HG03280 (cell line): ENCODE data around the gene PTPA.
"Not testable (repeated sequence)": the region's sequence is repeated elsewhere in the genome, so short reads cannot be mapped to it uniquely, and the experiment has no call there.

Source experiments
- ATAC-seq: cut with Tn5 transposase; IDR thresholded peaks from one replicate; pipeline ENCODE4 v1.9.1; 2021; ENCODE audit warnings: mild to moderate bottlenecking, moderate library complexity; ENCODE audit not compliant: unreplicated experiment

The PTPA gene

DNA sequence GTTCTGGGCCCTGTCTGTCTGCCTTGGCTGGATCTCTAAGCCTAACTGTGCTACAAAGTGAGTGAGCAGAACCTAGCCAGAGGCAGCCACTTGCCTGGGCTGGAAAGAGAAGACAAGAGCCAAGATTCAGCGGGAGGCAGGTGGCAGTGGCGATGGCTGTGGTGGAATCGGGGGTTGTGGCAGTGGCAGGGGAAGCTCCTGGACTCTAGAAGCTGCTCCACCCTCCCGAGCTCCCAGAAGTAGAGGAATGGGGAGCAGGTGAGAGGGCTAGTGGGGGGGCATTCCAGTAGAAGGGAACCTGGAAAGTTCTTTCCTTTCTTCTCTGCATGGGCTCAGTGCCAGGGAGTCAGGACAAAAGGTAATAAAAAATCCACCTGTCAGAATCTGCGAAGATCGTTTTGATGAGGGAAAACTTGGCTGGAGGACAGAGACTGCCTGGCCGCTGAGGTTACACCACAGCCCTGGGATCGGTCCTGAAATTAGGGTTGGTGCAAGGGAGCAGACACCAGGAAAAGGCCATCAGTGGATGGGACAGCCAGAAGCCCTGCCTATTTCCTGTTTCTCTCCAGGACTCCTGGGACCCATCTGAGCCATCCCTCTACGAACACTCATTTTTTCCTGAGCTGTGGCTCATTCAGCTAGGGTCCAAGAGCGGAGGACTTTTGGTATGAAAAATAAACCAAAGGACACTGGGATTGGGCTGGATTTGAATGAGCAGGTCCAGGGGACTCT, 2.2 kb upstream of the PTPA start:
- no peak for ATAC-seq

DNA sequence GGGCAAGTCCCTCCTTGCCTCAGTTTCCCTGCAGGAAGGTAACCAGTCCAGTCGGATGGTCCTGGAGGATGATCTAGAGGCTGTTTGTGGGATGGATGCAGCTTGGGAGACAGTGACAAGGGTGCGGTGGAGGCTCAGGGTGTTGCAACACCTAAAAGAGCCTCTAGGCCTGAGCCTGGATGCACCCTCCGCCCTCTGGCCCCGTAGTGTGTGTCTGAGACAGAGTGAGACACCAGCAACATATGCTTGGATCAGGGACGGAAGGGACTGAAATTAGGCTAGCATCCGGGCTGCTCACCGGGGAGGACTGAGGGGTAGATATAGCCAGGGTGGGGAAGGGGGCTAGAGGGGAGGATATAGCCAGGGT, 1.7 kb upstream of the PTPA start:
- no peak for ATAC-seq

DNA sequence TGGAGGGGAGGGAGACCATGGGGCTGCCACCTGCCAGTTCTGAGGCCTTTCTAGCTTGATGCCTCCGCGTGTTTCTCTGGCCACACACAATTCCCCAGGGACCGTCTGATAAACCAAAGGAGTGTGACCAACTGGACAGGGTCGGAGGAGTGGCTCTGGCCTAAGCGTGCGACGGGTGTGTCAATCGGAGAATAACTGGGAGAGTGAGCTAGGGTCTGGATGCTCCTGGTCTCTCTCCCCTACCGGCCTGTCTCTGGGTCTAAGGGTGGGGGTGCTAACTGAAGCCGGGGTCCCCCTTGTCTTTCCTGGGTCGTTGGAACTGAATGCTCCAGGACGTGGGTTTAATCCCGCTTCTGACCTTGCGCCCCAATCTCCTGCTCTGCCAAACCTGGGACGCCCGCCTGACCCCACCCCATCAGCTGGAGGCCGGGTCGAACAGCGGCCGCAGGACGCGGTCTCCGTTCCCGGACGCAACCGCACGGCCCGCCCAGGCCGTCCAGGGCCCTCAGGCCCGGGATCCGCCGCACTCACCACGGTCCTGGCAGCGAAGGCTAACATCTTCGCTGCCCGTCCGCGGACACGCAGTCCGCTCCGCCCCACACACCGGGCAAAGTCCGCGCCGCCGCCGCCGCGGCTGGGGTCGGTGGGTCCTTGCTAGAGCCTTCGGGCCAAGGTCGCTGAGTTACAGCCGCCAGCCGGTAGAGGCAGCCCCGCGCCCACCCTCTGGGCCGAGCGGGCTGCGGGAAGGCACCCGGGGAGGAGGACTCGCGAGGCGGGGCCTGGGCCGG, 1.1 kb upstream of the PTPA start:
- no peak for ATAC-seq

DNA sequence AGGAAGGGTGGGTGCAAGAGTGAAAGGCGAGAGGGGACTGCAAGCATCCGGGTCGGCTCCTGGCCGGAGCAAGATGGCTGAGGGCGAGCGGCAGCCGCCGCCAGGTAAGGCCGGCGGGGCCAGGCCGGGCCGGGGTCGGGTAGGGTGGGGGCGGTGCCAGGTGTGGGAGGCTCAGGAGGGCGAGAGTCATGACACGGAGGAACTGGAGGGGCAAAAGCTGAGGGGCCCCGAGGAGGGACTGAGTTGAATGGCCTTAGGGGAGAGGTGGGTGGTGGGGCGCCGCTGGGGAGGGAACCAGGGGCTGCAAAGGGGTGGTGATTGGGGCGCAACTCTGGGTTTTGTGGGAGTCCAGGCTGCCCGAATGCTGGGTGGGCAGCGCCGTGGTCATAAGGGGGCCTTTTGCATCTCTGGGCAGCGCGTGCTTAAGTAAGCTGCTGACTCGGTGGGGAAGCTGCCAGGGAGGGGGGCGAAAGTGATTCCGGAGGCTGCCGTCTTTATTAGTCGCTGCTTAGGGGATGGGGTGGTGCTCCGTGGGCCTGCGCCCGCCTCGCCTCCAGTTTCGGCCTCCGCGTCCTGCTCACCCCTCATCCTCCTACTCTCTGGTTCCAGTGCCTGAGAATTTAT, 425 bp downstream of the PTPA start:
- ATAC-seq = no peak

DNA sequence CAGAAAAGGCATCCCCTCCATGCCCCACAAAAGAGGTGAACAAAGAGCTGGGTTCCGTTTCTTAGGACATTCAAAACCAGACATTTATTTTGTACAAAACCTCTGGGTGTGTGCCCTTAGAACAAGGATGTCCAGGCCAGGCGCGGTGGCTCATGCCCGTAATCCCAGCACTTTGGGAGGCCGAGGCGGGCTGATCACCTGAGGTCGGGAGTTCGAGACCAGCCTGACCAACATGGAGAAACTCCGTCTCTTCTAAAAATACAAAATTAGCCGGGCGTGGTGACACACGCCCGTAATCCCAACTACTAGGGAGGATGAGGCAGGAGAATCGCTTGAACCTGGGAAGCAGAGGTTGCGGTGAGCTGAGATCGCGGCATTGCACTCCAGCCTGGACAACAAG, 1.3 kb downstream of the PTPA start:
- not testable (repeated sequence) for ATAC-seq

DNA sequence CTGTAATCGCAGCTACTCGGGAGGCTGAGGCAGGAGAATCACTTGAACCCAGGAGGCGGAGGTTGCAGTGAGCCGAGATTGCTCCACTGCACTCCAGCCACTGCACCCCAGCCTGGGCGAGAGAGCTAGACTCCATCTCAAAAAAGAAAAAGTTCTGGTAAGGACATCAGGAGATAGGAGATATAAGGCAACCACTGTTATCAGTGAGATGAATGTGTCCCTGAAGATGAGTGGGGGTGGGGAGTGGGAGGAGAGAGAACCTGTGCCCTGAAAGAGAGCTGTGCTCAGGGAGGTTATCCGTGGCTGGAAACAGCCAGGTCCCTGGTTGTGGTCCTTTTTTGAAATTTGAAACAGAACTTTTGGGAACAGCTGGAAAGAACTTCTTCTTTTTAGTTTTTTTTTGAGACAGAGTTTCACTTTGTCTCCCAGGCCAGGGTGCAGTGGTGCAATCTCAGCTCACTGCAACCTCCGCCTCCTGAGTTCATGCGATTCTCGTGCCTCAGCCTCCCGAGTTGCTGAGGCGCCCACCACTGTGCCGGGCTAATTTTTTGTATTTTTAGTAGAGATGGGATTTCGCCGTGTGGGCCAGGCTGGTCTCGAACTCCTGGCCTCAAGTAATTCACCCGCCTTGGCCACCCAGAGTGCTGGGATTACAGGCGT, 2.6 kb downstream of the PTPA start:
- ATAC-seq = no peak

DNA sequence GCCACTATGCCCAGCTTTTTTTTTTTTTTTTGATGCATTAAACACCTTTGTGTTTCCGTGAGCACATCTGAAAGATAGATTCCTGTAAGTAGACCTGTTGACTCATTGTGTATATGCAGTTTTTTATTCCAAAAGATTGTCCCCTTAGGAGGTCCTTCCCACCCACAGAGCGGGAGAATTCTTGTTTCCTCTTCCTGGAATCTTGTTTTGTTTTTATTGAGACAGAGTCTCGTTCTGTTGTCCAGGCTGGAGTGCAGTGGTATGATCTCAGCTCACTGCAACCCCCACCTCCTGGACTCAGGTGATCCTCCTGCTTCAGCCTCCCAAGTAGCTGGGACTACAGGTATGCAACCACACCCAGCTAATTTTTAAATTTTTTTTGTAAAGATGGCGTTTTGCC, 7.6 kb downstream of the PTPA start:
- no peak for ATAC-seq

DNA sequence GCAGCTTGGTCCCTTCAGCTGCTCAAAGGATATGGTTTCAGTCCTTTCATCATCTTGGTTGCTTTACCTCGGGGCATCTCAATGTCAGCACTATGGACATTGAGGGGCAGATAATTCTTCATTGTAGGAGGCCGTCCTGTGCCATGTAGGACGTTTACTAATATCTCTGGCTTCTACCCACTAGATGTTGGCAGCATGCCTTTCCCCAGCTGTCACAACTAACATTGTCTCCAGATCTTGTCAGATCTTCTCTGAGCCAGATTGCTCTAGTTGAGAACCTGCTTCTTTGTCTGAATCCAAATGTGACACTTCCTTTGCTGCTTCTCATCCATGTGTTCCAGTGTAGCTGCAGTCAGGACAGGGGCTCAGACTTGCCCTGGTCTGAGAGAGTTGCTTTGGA, 10.3 kb downstream of the PTPA start:
- ATAC-seq = no peak

DNA sequence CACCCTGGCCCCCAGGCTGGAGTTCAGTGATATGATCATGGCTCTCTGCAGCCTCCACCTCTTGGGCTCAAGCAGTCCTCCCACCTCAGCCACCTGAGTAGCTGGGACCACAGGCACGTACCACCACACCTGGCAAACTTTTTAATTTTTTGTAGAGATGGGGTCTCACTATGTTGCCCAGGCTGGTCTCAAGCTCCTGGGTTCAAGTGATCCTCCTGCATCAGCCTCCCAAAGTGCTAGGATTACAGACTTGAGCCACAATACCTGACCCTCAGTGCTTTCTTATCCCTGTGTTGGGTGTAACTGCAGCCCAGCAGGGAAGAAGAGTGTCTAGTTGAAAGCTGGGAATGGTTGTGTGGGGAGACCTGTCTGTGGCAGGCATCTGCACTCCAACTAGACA, 10.9 kb downstream of the PTPA start:
- ATAC-seq = no peak

DNA sequence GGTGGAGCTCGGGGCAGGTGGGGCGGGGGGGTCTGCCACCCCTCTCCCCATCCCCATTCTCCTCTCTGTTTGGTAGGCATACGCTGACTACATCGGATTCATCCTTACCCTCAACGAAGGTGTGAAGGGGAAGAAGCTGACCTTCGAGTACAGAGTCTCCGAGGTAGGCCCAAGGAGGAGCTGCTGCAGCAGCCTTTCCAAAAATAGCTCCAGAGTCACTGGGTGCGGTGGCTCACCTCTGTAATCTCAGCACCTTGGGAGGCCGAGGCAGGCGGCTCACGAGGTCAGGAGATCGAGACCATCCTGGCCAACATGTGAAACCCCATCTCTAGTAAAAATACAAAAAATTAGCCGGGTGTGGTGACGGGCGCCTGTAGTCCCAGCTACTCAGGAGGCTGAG, 11.8 kb downstream of the PTPA start:
- not testable (repeated sequence) for ATAC-seq

DNA sequence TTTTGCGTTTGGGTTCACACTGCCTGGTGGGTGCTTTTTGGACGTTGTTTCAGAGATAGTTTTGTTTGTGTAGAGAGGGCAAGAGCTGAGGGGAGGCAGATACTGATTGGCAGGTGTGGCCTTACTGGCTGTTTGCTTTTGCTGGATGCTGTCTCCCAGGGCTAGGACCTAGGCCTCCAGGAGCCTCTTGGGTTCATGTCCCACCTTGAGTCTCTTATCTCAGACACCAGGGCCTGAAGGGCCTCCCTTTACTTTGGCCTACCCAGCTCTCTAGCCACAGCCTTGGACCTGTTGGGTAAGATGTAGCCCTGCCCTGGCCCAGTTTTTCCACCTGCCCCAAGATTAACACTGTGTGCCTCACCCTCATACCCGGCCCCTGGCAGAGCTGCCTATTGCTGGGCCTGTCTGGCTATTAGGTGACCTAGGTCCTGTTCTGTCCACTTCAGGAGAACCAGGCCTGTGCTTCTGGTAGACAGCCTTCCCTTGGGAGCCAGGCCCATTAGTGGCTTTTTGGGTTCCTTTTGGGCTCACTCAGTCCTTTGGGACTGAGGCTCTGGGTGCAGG, 13.4 kb downstream of the PTPA start:
- ATAC-seq = no peak

DNA sequence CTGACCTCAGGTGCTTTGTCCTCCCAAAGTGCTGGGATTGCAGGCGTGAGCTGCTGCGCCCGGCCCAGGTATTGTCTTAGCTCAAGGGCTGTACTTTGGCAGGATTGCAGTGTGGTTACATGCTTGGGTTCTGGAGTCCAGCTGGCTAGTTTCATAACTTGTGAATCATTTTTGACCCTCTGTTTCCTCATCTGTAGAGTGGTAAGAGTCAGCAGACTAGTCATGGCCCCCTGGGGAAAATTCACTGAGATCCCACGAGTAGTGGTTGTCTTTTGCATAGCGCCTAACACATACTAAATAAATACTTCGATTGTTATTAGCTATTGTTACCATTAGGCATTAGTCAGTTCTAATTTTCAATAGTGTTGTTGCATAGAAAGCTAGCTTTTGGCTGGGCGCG, 14.3 kb downstream of the PTPA start:
- no peak for ATAC-seq

DNA sequence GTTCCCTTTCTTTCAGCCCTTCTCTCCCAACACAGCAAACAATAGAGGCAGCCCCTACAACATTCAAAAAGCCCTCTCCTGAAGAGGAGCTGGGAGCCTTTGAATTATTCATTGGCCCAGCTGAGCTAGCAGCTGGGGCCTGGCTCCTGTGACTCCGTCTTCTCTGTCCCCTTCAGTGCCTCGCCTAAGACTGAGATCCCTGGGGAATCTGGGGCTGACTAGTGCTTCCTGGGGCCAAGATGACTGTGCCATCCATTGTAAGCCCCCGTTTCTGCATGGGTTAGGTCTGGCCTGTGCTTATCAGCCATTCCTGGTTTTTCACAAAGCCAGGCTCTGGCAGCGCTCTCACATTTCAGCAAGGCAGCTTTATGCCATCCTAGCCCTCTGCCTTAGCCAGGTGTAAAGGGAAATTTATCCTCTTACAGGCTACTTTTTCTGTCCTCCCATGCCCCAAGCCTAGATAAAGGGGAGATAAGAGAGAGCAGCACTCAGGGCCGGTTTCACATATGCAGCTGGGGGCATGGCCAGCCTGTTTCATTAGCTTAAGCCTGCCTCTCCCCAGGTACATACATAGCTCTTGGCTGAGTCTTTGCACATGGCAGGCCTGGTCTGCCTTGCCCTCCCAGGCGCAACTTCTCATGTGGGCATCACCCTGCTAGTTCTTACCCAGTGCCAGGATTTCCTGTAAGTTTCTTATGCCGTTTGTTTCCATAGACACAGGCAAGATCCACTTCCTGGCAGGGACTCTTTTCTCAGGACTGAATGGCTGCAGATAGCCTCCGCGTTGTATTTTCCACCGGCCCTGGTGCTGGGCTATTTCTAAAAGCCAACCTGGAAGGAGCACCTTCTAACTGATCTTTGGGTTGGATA, 15.8 kb downstream of the PTPA start:
- no peak for ATAC-seq

DNA sequence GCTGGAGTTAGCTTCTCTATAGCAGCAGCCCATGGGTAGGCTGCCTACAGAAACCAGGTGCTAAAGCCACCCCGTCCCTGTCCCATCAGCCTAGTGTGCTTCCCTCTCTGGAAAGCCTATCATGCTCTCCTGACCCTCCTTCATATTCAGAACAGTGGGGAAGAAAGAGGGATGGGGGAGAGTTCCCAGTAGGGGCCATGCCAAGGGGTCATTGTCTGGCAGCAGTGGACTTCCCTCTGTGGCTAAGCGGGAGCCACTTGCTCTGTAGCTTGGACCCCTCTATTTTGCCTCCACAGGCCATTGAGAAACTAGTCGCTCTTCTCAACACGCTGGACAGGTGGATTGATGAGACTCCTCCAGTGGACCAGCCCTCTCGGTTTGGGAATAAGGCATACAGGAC, 17.5 kb downstream of the PTPA start:
- no peak for ATAC-seq

DNA sequence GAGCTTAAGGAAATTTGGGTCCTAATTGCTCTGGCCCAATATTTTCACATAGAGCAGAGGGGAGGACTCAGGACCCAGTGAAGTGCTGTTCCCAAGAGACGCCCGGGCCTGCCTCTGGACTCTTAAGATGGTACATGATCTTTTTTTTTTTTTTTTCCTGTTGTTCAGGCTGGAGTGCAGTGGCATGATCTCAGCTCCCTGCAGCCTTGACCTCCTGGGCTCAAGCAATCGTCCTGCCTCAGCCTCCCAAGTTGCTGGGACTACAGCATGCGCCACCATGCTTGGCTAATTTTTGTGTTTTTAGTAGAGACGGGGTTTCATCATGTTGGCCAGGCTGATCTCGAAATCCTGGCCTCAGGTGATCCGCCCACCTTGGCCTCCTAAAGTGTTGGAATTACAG, 19.1 kb downstream of the PTPA start:
- ATAC-seq = not testable (repeated sequence)

DNA sequence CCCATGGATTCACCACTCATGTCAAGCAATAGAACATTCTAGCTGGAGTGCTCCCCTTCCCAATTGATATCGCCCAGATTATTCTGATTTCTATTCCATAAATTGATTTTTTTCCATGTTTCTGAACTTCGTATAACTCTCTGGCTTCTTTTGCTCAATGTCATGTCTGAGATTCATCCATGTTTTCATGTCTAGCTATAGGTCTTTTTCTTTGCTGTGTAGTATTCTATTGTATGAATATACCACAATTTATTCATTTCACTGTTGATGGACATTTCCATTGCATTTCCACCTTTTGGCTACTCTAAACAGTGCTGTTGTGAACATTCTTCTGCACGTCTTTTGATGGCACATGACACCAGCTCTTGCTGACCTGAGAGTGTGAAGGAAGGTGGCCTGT, 19.6 kb downstream of the PTPA start:
- no peak for ATAC-seq

DNA sequence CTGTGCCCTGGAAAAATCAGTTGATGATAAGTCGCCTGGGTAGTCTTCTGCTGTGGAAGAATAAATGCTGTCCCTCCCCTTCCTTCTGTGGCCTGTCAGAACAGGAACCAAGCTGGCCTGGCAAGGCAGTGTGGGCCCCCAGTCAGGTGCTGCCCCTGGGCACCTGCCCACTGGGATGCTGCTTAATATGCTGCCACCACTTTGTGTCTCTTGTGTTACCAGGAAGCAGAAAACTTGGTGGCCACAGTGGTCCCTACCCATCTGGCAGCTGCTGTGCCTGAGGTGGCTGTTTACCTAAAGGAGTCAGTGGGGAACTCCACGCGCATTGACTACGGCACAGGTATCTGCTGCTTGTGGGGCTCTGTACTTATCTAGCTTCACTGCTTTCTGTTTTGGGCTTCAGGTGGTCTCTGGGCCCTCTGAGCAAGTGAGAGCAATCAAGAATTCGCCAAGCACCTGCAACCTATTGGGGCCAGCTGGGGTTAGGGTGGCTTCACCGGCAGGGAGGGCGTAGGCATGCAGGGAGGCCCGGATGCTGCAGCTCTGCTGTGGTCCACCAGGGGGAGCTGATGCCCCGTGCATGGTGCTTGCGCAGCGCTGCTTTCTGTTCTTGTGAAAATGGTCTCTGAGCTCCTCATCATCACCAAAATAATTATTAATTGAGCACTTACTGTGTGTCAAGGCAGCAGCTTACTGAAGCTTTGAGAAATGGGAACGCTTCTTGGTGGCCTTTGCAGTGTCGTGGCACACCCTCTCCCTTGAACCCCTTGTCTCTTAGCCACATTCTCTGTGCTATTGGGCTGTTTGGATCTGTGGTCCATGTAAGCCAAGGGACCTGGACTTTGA, 20.3 kb downstream of the PTPA start:
- peak; percentile 74 for ATAC-seq

DNA sequence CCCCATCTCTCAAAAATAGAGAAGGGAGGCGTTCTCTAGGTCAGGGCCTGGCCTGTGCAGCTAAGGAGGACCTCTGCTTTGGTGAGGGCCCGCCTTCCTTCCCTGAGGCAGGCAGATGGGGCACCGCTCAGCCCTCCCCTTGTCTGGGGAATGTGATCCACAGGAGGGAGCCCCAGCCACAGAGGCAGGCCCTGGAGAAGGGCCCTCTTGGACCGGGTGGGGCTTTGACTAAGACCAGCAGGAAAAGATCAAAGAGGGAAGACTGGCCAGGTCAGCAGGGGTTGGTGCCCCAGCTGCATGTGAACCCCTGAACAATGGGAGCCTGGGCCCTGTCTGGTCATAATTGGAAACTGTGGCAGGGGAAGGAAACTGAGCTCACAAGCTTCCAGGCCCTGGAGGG, 21.9 kb downstream of the PTPA start:
- no peak for ATAC-seq

DNA sequence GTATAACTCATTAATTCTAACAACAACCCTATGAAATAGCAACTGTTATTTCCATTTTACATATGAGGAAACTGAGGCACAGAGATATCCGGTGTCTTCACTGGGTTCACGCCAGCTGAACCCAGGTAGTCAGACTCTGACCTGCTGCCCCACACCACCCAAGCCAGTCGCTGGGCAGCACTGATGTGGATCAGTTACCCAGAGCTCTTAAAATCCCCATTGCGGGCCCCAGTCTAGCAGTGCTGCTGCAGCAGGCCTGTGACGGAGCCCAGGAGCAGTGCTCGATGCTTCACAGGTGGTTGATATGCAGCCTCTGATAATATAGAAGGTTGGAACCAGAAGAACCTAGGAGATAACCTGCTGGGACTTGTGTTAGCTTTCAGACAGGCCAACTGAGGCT, 24.3 kb downstream of the PTPA start:
- no peak for ATAC-seq
